Stimulated activated CD8-positive, alpha-beta memory T cell treated with anti-CD3 and anti-CD28 coated beads, Interleukin-15, amount 100 ng/mL, for 1 hour (primary cell): ENCODE data around the gene UNC13A.

Experiments
- DNase-seq: peaks from one replicate; pipeline ENCODE4 v3.0.0-alpha.2; 2020; ENCODE audit warnings: low read depth

UNC13A gene

GRCh38 chr19:17706750-17707181 is 18.6 kb upstream of the UNC13A start:
- no peak for DNase-seq

- peak; percentile 68 for DNase-seq
These were observed 15.8 kb upstream of the UNC13A start for GRCh38 chr19:17703824-17704463.

GRCh38 chr19:17695198-17695597 is 7.0 kb upstream of the UNC13A start:
- no peak for DNase-seq

GRCh38 chr19:17692566-17692965 is 4.4 kb upstream of the UNC13A start:
- no peak for DNase-seq

- DNase-seq = no peak
These were observed 870 bp upstream of the UNC13A start for GRCh38 chr19:17688853-17689595.

GRCh38 chr19:17687141-17687856 is 855 bp downstream of the UNC13A start:
- DNase-seq = no peak

- no peak for DNase-seq
These were observed 1.5 kb downstream of the UNC13A start for GRCh38 chr19:17686592-17687024.

GRCh38 chr19:17686023-17686521 is 2.1 kb downstream of the UNC13A start:
- DNase-seq = no peak

GRCh38 chr19:17685451-17686022 is 2.6 kb downstream of the UNC13A start:
- DNase-seq = no peak

GRCh38 chr19:17684256-17684655 is 3.9 kb downstream of the UNC13A start:
- no peak for DNase-seq

GRCh38 chr19:17683078-17683477 is 5.1 kb downstream of the UNC13A start:
- DNase-seq = no peak

GRCh38 chr19:17682273-17682672 is 5.9 kb downstream of the UNC13A start:
- DNase-seq = no peak

GRCh38 chr19:17681505-17682125 is 6.5 kb downstream of the UNC13A start:
- DNase-seq = no peak

- peak; percentile 23 for DNase-seq
These were observed 7.9 kb downstream of the UNC13A start for GRCh38 chr19:17680230-17680722.

GRCh38 chr19:17679526-17680229 is 8.5 kb downstream of the UNC13A start:
- DNase-seq = no peak

GRCh38 chr19:17678836-17679235 is 9.3 kb downstream of the UNC13A start:
- no peak for DNase-seq

GRCh38 chr19:17677002-17677401 is 11.2 kb downstream of the UNC13A start:
- no peak for DNase-seq

- DNase-seq = no peak
These were observed 11.9 kb downstream of the UNC13A start for GRCh38 chr19:17676295-17676694.

GRCh38 chr19:17673937-17674799 is 14.0 kb downstream of the UNC13A start:
- DNase-seq = no peak

- DNase-seq = no peak
These were observed 16.2 kb downstream of the UNC13A start for GRCh38 chr19:17671906-17672305.
